ENCODE measurements around the gene HK2. TPM values are rescaled to one million over a fixed set of nuclear protein-coding genes. Genes with fewer than 3 reads are reported as not detected.
"Not testable (repeated sequence)": the region's sequence is repeated elsewhere in the genome, so short reads cannot be mapped to it uniquely, and the experiment has no call there.

Gene HK2
- total RNA-seq, 6 experiments from 2014 or later: 26.2 to 51.3 (median 28.4) TPM

- no peak for TF ChIP-seq CTCF (IDR thresholded peaks at IDR 0.05)
- H3K27me3 Mint-ChIP-seq (ENCODE audit: insufficient read depth): peaks cover 1% of the 10 kb centered on the region
- H3K4me1 Mint-ChIP-seq (ENCODE audit: low read depth): peaks cover 39% of the 10 kb centered on the region
- H3K9me3 Mint-ChIP-seq: no peaks in the 10 kb centered on the region
- peak overlapping the region; percentile 89 for H3K27ac Mint-ChIP-seq
- no peaks in the 10 kb centered on the region for H3K36me3 Mint-ChIP-seq (ENCODE audit: low read depth)
- peak; percentile 72 for DNase-seq
- peak overlapping the region; percentile 56 for H3K4me3 Mint-ChIP-seq
These were observed 2.0 kb upstream of the HK2 start for GRCh38 chr2:74831693-74832530.

- H3K36me3 Mint-ChIP-seq (ENCODE audit: low read depth); H3K9me3 Mint-ChIP-seq; H3K27me3 Mint-ChIP-seq (ENCODE audit: insufficient read depth); DNase-seq: not testable (repeated sequence)
- H3K27ac Mint-ChIP-seq: peak overlapping the region; percentile 83
- H3K4me1 Mint-ChIP-seq (ENCODE audit: low read depth): peaks cover 54% of the 10 kb centered on the region
- peak overlapping the region; percentile 98 for H3K4me3 Mint-ChIP-seq
These were observed 386 bp downstream of the HK2 start for GRCh38 chr2:74834234-74834791.

GRCh38 chr2:74834792-74835755 is 1.1 kb downstream of the HK2 start:
- peak; percentile 8; the same call in 1 of the 2 replicates for TF ChIP-seq CTCF (IDR thresholded peaks at IDR 0.05)
- peak; percentile 25 for DNase-seq
- Mint-ChIP-seq H3K27me3 (ENCODE audit: insufficient read depth) (peaks cover 1% of the 10 kb centered on the region; the same call in 1 of the 2 replicates), H3K4me3 (peak overlapping the region; percentile 98), H3K9me3 (no peaks in the 10 kb centered on the region), H3K36me3 (ENCODE audit: low read depth) (peaks cover 6% of the 10 kb centered on the region), H3K27ac (peak overlapping the region; percentile 96), H3K4me1 (ENCODE audit: low read depth) (peaks cover 54% of the 10 kb centered on the region)

GRCh38 chr2:74835831-74836674 is 2.1 kb downstream of the HK2 start:
- Mint-ChIP-seq H3K4me3 (peak overlapping the region; percentile 98), H3K4me1 (ENCODE audit: low read depth) (peaks cover 57% of the 10 kb centered on the region), H3K27ac (peak overlapping the region; percentile 96), H3K27me3 (ENCODE audit: insufficient read depth) (peaks cover 1% of the 10 kb centered on the region; the same call in 1 of the 2 replicates), H3K9me3 (no peaks in the 10 kb centered on the region), H3K36me3 (ENCODE audit: low read depth) (peaks cover 6% of the 10 kb centered on the region)
- TF ChIP-seq CTCF (IDR thresholded peaks at IDR 0.05): peak; percentile 86
- peak; percentile 32 for DNase-seq

- Mint-ChIP-seq H3K4me3 (peak overlapping the region; percentile 98), H3K36me3 (ENCODE audit: low read depth) (peaks cover 6% of the 10 kb centered on the region), H3K4me1 (ENCODE audit: low read depth) (peaks cover 58% of the 10 kb centered on the region), H3K27ac (peak overlapping the region; percentile 96), H3K27me3 (ENCODE audit: insufficient read depth) (peaks cover 1% of the 10 kb centered on the region; the same call in 1 of the 2 replicates), H3K9me3 (no peaks in the 10 kb centered on the region)
- TF ChIP-seq CTCF (IDR thresholded peaks at IDR 0.05): peak; percentile 62
- DNase-seq: no peak
These were observed 2.9 kb downstream of the HK2 start for GRCh38 chr2:74836675-74837401.

All from HFFc6 (cell line).